KMS-11 (cell line): ENCODE results near the gene NPC1.

Experiments
- H2AFZ ChIP-seq: fragments of 200-600 bp; sonication (generic); 2 replicates; pipeline ENCODE4 v1.6.1; 2016; ENCODE audit warnings: antibody characterized with exemption, mixed run types, low read depth
- H3K27ac ChIP-seq: fragments of 200-600 bp; sonication (generic); 2 replicates; pipeline ENCODE4 v1.6.1; 2016; ENCODE audit warnings: mild to moderate bottlenecking, mixed run types
- H3K27me3 ChIP-seq: fragments of 200-600 bp; sonication (generic); 2 replicates; pipeline ENCODE4 v1.6.1; 2017; ENCODE audit warnings: mild to moderate bottlenecking, low read depth, mixed run types, moderate library complexity; ENCODE audit not compliant: insufficient read depth
- H3K36me3 ChIP-seq: fragments of 200-600 bp; sonication (generic); 2 replicates; pipeline ENCODE4 v1.6.1; 2017; ENCODE audit warnings: mild to moderate bottlenecking, mixed run types; ENCODE audit not compliant: insufficient read depth
- H3K4me1 ChIP-seq: fragments of 200-600 bp; sonication (generic); 2 replicates; pipeline ENCODE4 v1.6.1; 2016; ENCODE audit warnings: mild to moderate bottlenecking, low read depth, mixed run types; ENCODE audit not compliant: poor library complexity, severe bottlenecking
- H3K4me2 ChIP-seq: fragments of 200-600 bp; sonication (generic); 2 replicates; pipeline ENCODE4 v1.7.0; 2016; ENCODE audit warnings: mild to moderate bottlenecking, mixed run types
- H3K4me3 ChIP-seq: fragments of 200-600 bp; sonication (generic); IDR thresholded peaks from 2 replicates; pipeline ENCODE4 v1.6.1; 2017; ENCODE audit warnings: low read depth, low read length, mixed read lengths; ENCODE audit not compliant: insufficient read depth
- H3K79me2 ChIP-seq: fragments of 200-600 bp; sonication (generic); 2 replicates; pipeline ENCODE4 v1.6.1; 2016; ENCODE audit warnings: low read depth, mixed run types; ENCODE audit not compliant: insufficient read depth
- H3K9ac ChIP-seq: fragments of 200-600 bp; sonication (generic); 2 replicates; pipeline ENCODE4 v1.6.1; 2016; ENCODE audit warnings: mild to moderate bottlenecking, mixed run types
- H4K20me1 ChIP-seq: fragments of 200-600 bp; sonication (generic); 2 replicates; pipeline ENCODE4 v1.6.1; 2016; ENCODE audit warnings: mild to moderate bottlenecking, mixed run types; ENCODE audit not compliant: insufficient read depth
- TF ChIP-seq, protein P1 (sequence below): fragments of 200-600 bp; sonication (generic); conservative IDR thresholded peaks from 2 replicates; pipeline ENCODE4 v1.6.1; 2017; ENCODE audit warnings: low read depth, mild to moderate bottlenecking, antibody characterized with exemption, low read length, moderate library complexity, mixed read lengths

The NPC1 gene

DNA sequence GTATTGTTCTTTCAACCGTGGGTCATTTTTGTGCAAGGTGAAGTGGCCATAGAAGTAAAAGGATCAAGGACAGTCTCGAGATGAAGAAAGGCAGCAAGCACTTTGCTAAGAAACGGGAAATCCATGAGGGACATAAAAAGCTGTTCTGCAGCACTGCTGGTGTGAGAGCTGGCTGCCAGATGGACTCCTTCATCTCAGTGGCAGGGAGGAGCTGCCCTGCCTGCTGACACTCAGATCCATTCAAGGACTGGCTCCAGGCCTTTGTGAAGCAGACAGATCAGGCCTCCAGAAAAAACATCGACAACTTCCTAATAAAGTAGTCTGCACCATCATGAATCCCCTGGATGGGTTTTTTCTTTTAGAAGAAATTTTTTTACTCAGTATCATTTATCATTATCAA, 53.5 kb downstream of the NPC1 start:
- H3K27me3 ChIP-seq: no peaks in the 10 kb centered on the region
- H3K4me3 ChIP-seq: no peak overlapping the region
- TF ChIP-seq, protein P1, sequence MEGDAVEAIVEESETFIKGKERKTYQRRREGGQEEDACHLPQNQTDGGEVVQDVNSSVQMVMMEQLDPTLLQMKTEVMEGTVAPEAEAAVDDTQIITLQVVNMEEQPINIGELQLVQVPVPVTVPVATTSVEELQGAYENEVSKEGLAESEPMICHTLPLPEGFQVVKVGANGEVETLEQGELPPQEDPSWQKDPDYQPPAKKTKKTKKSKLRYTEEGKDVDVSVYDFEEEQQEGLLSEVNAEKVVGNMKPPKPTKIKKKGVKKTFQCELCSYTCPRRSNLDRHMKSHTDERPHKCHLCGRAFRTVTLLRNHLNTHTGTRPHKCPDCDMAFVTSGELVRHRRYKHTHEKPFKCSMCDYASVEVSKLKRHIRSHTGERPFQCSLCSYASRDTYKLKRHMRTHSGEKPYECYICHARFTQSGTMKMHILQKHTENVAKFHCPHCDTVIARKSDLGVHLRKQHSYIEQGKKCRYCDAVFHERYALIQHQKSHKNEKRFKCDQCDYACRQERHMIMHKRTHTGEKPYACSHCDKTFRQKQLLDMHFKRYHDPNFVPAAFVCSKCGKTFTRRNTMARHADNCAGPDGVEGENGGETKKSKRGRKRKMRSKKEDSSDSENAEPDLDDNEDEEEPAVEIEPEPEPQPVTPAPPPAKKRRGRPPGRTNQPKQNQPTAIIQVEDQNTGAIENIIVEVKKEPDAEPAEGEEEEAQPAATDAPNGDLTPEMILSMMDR: no peak
- H3K27ac ChIP-seq: no peak overlapping the region
- no peaks in the 10 kb centered on the region for H3K79me2 ChIP-seq
- no peak overlapping the region for H3K9ac ChIP-seq
- no peak overlapping the region for H2AFZ ChIP-seq
- H4K20me1 ChIP-seq: no peaks in the 10 kb centered on the region
- H3K4me2 ChIP-seq: no peak overlapping the region
- H3K36me3 ChIP-seq: peaks cover 6% of the 10 kb centered on the region; the same call in 1 of the 2 replicates
- H3K4me1 ChIP-seq: no peaks in the 10 kb centered on the region

DNA sequence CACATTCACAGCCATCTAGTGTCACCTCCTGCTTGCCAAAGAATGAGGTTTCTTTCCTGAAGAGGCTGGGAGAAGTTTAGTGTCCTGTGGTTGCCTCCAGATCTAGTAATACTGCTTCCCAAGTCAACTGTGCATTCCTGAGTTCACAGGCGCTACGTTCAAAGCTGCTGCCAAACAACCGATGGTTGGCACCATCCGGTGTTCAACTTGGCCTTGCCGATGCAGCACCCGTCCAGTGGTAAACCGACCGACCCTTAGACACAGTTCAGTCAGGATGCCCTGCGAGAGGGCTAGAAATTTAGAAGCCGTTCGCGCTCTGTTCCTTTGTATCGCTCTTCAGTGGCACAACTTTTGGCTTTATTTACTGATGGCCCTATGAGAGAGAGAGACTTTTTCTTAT, 54.4 kb downstream of the NPC1 start:
- Histone ChIP-seq H2AFZ (no peak overlapping the region), H3K9ac (no peak overlapping the region), H3K27me3 (no peaks in the 10 kb centered on the region), H3K4me1 (no peaks in the 10 kb centered on the region), H4K20me1 (no peaks in the 10 kb centered on the region), H3K27ac (no peak overlapping the region), H3K36me3 (peaks cover 6% of the 10 kb centered on the region; the same call in 1 of the 2 replicates), H3K4me3 (no peak overlapping the region), H3K4me2 (no peak overlapping the region), H3K79me2 (no peaks in the 10 kb centered on the region)
- TF ChIP-seq, protein P1: no peak

DNA sequence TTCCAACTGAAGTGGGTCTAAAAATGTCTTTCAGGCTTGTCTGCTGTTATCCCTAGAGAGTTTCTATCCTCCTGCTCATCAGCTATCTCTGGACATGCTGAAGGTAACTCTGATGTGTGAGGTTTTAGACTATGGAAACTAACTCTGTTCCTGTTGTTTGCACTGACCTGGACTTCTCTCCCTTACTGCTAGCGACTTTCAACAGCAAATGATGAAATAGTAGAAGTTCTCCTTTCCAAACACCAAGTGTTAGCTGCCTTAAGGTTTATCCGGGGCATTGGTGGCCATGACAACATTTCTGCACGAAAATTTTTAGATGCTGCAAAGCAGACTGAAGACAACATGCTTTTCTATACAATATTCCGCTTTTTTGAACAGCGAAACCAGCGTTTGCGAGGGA, 56.1 kb downstream of the NPC1 start:
- H3K9ac ChIP-seq: no peak overlapping the region

DNA sequence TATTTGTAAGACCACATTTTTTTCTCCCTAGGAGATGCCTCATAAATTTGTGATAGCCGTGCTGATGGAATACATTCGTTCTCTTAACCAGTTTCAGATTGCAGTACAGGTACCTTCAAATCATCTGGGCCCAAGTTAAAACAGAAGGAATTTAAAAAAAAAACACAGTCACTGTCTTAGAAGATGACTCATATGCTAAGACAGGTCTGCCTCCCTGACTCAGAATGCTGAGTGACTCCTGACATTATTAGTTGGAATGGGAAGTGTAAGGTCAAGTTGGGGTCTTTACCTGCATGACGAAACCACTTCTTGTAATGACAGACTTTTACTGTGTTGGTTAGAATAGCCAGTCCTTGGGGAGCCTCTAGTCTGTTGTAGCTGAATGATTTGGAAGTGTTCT, 56.7 kb downstream of the NPC1 start:
- Histone ChIP-seq H3K27ac (no peak overlapping the region), H3K4me3 (no peak overlapping the region), H3K4me1 (no peaks in the 10 kb centered on the region), H3K27me3 (no peaks in the 10 kb centered on the region), H3K79me2 (no peaks in the 10 kb centered on the region), H4K20me1 (no peaks in the 10 kb centered on the region), H3K4me2 (no peak overlapping the region), H2AFZ (no peak overlapping the region), H3K36me3 (peaks cover 7% of the 10 kb centered on the region; the same call in 1 of the 2 replicates), H3K9ac (no peak overlapping the region)
- TF ChIP-seq, protein P1: no peak

More for the DNA sequence above, 56.1 kb downstream of the NPC1 start:
- TF ChIP-seq, protein P1: no peak
- H3K36me3 ChIP-seq: peaks cover 6% of the 10 kb centered on the region; the same call in 1 of the 2 replicates
- H3K4me3 ChIP-seq: no peak overlapping the region
- no peak overlapping the region for H3K4me2 ChIP-seq
- H3K79me2 ChIP-seq: no peaks in the 10 kb centered on the region
- H3K27me3 ChIP-seq: no peaks in the 10 kb centered on the region
- no peak overlapping the region for H2AFZ ChIP-seq
- H3K4me1 ChIP-seq: no peaks in the 10 kb centered on the region
- no peak overlapping the region for H3K27ac ChIP-seq
- no peaks in the 10 kb centered on the region for H4K20me1 ChIP-seq
